NCI-H128 (cell line): ENCODE data around the gene KIF1A.

Source experiments
- DNase-seq: peaks from one replicate; lab custom pipeline; 2025; ENCODE audit not compliant: unreplicated experiment; lab: John Stamatoyannopoulos, UW

The KIF1A gene

DNA sequence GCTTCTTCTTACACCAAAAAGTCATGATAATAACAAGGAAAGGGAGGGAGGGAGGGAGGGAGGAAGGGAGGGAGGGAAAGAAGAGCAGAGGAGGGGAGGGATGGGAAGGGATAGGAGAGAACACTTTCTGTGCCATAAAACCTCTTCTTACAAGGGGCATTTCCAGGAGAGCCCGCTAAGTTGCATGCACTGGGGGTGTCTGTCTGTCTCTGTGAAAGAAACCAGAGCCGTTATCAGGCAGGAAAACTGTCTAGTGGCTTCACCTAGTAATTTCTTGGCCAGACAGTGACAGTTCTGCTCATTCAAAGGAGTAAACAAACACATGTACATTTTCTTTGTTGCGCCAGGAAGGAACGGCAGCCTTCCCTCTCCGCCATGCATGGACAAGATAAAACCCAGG, 82.5 kb downstream of the KIF1A start:
- no peak for DNase-seq

DNA sequence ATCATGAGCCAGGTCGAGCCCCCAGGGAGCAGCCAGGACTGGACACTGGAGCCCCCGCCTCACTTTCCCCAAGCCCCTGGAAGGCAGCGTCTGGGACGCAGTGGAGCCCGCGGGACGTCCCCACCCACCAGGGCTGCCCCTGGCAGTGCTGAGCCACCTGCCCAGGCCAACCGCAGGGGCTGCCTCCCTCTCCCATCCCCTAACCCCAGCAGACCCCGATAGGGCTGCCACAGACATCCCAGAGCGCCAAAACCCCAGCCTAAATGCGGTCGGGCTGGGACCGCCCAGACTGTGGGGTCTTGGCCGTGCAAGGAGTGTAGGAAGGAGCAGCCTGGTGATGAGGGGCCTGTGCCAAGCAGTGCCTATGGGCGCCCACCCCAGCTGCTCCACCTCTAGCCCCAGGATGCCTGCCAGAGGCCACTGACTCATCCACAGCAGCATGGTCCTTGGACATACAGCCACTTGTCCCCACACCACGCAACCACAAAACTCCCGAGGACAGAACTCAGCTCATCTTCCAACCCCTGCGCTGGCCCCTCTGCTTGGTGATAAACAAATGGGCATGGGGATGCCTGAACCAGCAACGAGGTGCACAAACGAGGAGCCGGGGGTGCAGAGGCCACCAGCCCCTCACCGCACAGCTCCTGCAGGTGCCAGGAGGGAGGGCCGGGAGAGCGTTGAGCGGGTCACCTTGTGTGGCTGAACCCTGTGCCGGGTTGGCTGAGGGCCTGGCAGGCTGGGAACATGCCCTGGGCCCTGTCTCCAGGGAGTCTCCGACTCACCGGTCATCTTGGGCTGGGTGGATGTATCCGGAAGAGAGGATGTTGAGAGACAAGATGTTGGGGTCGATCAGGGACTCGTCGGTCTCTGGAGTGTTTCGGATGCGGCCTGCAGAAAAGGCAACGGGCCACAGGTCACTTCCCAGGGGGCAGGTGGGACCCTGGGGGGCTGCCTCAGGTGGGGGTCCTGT, 83.5 kb downstream of the KIF1A start:
- DNase-seq = no peak

DNA sequence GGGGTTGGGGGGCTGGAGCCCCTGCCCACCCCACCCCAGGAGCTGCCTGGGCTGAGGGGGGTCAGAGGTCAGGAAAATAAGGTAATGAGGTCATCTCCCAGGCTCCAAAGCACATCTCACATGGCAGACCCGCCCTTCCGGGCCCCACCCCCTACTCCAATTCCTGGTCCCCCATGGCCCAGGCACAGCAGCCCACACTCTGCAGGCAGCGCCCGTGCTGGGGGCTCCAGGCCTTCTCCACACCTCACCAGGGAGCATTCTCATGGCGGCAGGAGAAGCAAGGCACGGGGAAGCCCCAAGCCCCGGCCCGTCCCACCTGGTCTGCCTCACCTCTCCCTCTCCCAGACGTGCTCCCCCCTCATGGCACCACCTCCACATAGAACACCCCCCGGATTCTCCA, 84.5 kb downstream of the KIF1A start:
- no peak for DNase-seq

DNA sequence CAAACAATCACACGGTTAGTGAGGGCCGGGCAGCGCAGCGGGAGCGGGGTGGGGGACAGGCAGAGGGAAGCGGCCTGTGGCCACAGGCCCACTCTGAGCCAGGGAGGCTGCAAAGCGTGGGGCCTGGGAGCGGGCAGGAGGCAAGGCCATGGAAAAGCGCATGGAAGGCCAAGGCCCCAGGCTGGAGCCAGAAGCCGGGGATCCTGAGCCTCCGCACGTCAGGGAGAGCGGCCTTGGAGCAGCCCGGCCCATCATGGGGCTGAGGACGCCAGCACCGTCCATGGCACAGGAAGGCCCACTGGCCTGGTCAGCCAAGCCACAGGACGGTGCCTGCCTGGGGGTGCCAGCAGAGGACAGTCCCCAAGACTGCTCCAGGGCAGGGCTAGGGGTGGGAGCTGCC, 85.3 kb downstream of the KIF1A start:
- no peak for DNase-seq

DNA sequence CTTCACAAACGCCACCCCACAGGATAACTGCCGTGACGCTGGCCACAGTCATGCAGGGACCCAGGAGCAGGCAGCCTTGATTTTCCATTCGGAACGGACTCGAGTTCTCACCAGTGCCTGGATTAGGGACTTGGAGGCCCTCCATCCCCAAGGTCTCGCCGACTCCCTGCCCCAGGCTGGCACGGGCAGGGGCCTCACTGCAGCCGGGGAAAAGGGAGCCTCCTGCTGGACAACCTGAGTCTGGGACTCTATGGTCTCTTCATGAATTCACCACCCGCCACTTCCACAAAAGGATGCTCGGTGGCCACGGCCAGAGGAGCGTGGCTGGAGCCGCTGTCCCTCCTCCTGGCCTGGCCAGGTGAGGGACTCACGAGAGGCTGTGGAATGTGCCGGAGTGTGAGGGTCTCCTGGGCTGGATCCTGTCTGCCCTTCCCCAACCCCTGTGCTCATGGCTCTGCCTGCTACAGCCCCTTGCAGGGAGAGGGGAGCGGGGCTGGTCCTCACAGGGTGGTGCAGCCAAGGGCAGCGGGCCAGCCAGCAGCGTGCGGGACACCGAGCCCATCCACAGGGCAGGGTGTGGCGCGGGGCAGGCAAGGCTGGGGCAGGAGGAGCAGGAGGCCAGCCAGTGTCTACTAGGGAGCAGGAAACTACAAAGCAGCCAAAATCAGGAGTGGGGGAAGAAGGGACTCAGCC, 86.1 kb downstream of the KIF1A start:
- no peak for DNase-seq

DNA sequence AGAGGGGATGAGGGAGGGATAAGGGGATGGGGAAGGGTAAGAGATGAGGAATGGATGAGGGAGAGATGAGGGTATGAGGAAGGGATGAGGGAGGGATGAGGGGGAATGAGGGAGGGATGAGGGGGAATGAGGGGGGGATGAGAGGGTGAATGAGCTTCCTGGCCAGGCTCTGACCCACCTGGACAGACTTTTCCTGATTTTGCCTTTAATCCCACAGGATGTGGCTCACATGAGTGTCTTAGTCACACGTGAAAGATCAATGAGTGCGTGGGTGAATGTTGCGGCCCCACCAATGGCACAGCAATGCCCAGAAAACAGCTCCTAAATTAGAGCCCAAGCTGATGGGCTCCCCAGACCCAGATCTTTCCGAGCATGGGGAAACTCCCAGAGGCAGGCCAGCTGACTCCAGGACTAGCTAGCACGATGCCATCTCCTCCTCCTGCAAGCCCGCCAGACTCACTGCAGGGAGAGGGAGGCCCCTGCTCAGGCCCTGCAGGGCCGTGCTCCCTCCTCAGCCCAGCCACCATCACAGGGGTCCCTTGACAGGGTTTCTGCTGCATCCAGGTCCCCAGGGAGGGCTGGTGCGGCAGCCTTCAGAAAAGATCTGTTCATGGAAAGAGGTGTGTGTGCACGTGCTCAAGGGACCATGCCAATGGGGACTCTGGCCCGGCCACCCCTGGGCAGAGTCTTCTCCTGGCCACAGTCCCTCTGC, 87.0 kb downstream of the KIF1A start:
- no peak for DNase-seq

DNA sequence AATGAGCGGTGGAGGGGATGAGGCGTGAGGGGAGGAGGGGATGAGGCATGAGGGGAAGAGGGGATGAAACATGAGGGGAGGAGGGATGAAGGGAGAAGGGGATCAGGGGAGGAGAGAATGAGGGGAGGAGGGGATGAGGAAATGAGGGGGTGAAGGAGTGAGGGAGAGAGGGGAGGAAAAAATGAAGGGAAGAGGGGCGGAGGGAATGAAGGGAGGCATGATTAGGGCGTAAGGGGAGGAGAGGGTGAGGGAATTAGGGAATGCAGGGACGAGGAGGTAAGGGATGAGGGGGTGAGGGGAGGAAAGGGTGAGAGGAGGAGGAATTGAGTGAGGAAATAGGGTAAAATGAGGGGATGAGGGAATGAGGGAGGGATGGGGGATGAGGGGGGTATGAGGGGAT, 87.8 kb downstream of the KIF1A start:
- no peak for DNase-seq

DNA sequence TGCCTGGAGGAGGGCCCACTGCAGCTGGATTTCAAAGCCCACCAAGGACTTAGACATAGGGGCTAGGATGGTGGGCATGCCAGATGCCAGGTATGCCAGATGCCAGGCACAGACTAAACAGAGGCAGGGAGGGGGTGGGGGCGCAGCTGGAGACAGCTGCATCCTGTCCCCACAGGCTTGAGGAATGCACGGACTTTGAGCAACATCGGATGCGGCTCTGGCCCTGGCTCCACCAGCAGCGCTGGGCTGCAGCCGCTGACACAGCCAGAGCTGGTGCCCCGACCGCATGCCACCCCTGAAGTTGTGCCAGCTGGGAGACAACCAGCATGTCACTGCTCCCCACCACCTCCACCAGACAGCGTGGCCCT, 88.9 kb downstream of the KIF1A start:
- no peak for DNase-seq

DNA sequence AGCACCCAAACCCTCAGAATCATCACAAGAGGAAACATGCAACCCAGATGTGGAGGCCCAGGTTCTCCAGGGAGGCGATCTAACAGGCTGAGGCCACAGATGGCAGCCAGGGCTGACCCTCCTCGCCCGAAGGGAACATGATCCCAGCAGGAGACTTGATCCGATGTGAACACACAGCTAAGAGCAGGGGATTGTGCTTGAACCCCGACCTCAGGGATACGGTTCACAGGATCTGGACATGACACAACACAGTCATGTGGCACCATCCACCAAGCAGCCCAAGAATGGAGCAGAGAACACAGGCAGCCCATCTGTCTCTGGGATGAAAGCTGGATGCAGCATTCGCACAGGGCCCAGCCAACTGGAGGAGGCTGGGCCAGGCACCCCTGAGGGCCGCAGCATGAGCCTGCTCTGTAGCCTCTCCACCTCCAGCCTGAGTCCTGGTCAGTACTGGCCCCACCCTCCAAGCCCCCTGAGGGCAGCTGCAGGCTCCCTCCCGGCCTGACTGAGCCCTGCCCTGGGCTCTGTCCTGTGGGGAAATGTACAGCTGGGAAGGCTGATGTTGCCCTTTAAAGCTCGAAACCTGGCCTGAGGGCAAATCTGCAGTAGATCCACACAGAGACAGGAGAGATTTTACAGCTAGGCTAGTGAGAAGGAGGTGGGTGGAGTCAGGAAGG, 89.4 kb downstream of the KIF1A start:
- no peak for DNase-seq

DNA sequence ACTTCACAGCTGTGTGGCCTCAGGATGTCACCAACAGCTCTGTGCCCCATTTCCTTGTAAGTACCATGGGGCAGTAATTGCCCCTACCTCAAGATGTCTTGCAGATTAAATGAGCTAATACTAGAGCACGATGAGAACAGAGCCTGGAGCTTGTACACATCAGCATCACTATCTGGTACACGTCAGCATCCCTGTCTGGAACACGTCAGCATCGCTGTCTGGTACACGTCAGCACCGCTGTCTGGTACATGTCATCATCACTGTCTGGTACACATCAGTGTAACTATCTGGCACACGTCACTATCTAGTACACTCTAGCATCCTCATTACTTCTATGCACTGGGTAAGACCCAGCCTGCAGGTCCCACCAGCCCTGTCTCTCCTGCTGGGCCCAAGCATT, 91.2 kb downstream of the KIF1A start:
- DNase-seq = no peak

DNA sequence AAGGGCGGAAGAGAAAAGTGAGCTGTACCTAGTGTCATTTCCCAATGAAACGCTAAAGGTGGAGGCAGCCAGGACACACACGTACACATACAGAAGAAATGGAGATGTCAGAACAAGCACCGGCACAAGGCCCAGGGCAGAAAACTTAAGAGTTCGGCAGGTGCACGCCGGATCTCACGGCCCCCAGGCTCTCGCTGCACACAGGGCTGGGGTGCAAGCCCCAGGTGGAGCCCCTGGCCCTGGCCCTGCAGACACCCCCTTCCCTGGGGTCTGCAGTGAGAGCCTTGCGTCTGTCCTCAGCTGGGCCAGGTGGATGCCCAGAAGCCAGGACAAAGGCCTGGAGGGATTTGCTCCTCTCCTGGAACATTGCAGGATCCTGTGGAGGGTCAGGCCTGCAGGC, 91.7 kb downstream of the KIF1A start:
- no peak for DNase-seq

DNA sequence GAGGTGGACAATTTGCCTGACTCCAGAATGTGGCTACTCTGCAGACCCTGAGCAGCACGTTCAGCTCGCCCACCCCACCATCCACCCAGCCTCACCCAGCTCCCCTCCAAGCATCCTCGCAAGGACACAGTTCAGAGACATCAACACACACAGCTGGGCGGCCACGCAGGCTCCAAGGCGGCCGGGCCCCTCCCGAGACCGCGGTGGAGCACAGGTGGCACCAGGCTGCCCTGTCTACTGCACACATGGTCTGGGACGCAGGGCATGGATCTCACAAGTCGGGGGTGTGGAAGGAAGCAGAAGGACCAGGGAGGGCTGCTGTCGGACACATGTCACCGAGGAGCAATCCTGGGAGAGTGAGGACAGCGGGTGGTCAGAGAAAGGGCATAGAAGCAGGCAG, 92.1 kb downstream of the KIF1A start:
- DNase-seq = no peak

DNA sequence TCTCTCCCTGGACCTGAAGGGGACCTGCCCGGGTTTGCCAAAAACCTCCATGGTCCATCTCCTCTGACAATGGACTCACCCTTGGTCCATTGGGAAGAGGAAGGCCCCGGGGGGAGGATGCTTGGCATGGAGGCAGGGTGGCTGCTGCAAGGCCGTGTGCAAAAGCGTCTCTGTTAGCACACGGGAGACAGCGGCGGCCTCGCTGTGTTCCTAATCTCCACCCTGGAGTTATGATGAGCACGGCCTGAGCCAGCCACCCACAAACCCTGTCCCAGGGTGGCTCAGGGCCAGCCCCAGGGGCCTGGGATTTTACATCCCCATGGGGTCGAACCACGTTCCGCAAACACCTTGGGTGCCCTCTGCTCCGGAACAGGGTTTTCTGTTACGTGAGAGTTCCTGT, 92.6 kb downstream of the KIF1A start:
- DNase-seq = no peak

DNA sequence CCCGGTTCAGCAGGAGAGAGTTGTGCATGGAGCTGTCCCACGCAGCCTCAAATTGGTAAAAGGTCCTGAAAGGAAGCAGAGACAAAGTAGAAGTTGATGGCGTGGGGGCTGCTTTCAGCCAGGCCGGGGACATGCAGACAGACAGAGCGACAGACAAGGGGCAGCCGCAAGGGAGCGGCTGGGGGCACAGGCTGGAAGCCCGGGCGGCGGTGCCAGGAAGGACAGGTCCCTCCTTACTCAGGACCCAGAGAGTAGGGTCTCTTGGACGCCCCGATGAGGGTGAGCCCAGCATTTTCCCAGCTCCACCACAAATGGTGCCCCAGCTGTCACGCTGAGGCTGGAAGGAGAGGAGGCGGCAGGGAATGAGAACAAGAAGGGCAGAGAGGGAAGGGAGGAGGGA, 93.1 kb downstream of the KIF1A start:
- no peak for DNase-seq

DNA sequence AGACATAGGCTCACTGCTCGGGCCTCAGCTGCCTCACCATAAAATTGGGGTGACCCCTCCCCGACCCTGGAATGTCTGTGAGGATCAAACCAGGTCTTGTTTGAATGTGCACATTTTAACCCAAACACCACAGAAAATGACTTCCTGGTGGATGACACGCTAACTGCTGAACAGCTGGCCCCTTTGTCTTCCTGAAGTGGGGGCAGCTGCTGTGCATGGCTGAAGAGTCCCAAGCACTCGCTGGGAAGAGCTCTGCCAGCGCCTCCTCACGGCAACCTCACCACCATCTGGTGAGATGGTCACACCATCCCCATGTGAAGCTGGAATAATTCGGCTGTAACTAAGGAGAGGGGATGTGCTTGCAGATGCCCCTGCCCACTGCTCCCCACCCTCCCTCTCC, 94.3 kb downstream of the KIF1A start:
- DNase-seq = no peak

DNA sequence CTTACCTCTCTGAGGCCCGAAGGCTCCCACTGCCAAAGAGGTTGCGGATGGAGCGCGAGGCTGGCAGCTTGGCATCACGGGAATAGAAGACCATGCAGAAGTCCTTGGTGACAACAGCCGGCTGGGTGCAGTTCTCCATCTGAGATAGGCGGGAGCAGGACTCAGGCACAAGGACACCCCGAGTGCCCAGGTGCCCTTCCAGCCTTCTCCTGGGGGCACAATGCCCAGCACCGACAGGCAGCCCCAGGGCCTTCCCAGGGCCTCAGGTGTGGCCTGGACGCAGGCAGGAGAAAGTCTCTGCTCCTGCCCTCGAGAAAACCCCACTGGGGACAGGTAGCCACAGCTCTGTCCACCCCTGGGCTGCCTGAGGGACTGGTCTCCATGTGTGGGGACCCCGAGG, 94.8 kb downstream of the KIF1A start:
- no peak for DNase-seq

DNA sequence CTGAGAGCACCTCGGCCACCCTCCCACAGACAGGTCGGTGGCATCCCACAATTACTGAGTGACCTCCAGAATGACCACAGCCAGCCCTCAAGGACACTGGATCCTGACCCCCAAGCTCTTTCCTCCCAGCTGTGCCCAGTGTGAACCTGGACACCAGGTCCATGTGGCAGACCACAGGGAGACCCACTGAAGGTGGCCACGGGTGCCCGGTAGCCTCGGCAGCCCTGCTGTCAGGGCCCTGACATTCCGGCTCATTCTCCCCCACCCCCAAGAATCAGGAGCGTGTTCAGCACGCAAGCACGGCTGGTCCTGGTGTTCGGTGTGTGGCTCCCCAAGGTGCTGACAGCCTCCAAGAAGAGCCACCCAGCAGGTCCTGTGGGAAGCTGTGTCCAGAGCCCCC, 95.6 kb downstream of the KIF1A start:
- no peak for DNase-seq

DNA sequence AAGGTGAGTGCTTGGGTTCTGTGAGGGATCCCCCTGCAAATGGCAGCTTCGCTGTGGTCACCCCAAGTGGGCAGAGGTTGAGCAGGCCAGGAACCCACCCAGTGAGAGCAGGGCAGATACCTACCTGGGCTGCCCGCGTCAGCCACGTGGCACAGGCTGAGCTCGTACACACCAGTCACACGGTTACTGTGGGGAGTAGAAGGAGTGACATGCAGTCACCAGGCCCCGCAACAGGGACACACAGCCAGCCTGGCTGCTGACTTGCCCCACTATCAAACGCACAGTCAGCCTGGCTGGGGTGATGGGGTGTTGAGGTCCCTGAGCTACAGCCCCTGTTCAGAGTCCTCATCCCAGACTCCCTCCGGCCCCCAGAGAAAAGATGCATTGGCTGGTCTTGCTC, 96.2 kb downstream of the KIF1A start:
- no peak for DNase-seq

DNA sequence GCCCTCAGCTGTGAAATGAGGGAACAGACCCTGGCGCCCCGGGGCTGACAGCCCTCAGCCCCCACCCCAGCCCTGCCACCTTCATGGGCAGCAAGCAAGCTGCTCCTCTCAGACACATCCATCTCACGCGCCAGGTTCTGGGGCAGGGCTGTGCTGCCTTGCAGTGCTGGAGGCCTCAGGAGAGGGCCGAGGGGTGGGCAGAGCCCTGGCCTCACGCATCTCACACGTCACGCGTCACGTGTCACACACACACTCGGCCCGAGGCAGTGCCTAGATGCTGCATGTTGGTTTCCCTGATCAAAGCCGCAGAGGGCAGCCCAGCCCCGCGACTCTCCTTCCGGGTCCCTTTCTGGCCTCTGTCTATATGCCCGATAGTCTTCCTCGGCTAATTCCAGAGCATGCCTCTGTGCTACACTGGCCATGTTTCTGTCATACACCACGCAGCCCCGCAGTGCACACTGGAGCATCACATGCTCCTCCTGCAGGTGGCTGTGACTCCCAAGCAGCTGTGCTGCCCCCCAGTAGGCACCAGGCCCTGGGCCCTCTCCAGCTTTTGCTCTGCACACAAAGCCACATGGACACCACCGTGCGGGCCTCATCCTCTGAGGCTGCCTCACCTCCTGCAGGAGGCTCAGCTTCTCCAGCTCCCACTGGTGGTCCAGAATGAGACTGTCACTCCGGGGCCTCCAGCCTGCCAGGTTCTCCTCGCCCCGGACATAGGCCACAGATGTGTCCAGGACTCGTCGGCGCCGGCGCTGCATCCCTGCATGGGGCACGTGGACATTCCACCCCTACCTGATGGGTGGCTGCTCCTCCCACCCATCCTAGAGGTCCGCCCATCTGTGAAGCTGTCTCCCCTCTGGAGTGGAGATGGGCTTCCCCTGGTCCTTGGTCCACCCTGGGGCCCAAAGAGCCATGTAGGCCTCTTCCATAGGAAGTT, 97.0 kb downstream of the KIF1A start:
- DNase-seq = no peak

DNA sequence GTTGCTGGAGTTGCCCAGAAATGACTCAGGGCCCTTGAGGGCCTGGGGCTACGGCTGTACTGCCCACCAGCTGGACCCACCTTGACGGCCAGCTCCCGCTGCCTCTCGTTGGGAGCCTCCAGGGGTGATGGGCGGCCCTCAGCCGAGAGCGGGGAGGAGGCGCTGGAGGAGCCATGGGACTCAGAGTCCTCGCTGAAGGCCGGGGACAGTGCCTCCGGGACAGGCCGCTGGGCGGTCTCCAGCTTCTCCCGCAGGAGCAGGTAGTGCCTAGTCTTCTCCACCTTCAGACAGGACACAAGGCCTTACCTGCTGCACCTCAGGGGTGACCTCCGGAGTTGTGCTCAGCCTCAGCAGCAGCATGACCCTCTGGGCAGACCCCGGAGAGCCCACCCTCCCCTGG, 97.6 kb downstream of the KIF1A start:
- DNase-seq = no peak
